Hematopoietic multipotent progenitor cell treated with erythropoietin and hydrocortisone succinate and interleukin-3 and kit ligand, for 17 days (in vitro differentiated cells): ENCODE results near the gene VPS26A.
A peak's percentile ranks its signal among the peaks of the same experiment; 100 is the strongest.
"Not testable (repeated sequence)": the region's sequence is repeated elsewhere in the genome, so short reads cannot be mapped to it uniquely, and the experiment has no call there.

Experiments
- DNase-seq: peaks from one replicate; pipeline ENCODE4 v3.0.0-alpha.2; 2015; ENCODE audit warnings: low spot score

VPS26A gene

GRCh38 chr10:69103784-69104183 is 20.2 kb upstream of the VPS26A start:
- DNase-seq: no peak

- no peak for DNase-seq
Measured at GRCh38 chr10:69104994-69105790, 18.8 kb upstream of the VPS26A start.

GRCh38 chr10:69107176-69107490 is 16.8 kb upstream of the VPS26A start:
- no peak for DNase-seq

- DNase-seq: no peak
Measured at GRCh38 chr10:69107699-69108098, 16.3 kb upstream of the VPS26A start.

GRCh38 chr10:69119896-69120295 is 4.1 kb upstream of the VPS26A start:
- no peak for DNase-seq

- no peak for DNase-seq
Measured at GRCh38 chr10:69123306-69123746, 652 bp upstream of the VPS26A start.

DNA sequence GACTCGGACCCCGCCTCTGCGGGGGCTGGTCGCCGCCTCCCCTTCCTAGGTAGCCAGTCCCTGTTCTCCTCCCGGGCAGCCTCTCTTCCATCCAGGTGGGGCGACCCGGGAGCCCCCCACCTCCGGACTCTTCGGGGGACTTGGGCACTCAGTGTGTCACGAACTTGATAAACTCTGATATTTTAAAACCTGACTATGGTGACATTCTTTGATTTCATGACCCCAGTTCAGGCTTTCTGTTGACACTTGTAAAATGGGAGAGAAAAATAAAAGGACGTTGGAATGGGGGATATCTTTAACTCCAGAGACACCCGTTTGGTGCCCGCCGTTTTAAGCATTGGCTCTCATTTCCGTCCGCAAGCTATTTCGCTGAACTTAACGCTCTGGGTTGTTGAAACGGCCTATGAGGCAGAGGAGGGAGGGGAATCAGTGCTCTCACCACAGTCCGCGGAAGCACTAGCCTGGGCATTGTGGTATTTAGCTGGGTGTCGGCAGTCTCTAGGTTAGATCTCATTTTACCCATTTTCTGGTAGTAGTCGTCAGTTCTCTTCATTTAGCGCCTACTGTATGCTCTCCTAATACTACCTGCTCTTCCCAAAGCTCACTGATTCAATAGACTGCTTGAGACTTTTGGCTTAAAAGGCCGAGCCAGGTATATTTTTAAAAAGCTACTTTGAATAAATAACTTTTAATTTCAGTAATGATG is 738 bp downstream of the VPS26A start:
- peak; percentile 71 for DNase-seq

- peak; percentile 60 for DNase-seq
Measured at GRCh38 chr10:69125554-69125953, 1.6 kb downstream of the VPS26A start.

DNA sequence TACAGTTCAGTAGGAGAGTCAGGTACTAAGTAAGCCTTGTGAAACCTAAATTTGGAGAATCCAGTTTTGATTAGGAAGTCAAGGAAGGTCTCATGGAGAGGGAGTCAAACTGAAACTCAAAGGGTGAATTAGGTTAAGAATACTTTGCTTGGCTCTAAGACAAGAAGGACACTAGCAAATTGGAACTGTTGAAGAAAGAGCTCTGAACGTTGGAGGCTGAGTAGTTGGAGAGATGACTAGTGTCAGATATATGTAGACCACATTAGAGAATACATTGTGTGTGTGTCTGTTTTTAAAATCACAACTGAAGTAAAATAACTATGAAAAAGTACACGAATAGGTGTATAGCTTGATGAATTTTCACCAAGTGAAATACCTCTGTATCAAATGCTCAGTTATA is 6.3 kb downstream of the VPS26A start:
- DNase-seq: no peak

- DNase-seq: no peak
Measured at GRCh38 chr10:69139961-69140360, 16.0 kb downstream of the VPS26A start.

DNA sequence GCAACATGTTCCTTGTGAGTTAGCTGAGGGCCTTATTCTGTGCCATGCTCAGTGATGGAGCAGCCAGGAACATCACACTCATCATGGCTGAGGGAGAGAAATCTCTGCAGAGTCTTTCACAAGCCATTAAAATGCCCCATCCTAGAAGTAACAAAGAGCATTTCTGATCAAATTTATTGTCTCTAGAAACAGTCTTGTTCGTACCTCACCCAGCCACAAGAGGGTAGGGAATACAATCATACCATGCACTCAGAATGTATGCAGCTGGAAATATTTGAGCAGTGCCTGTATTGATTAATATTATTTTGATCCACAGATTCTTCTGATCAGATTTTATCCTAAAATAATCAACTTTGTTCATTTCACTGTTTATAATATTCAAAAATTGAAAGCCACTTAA is 17.3 kb downstream of the VPS26A start:
- DNase-seq: no peak

GRCh38 chr10:69142074-69142473 is 18.1 kb downstream of the VPS26A start:
- DNase-seq: not testable (repeated sequence)

DNA sequence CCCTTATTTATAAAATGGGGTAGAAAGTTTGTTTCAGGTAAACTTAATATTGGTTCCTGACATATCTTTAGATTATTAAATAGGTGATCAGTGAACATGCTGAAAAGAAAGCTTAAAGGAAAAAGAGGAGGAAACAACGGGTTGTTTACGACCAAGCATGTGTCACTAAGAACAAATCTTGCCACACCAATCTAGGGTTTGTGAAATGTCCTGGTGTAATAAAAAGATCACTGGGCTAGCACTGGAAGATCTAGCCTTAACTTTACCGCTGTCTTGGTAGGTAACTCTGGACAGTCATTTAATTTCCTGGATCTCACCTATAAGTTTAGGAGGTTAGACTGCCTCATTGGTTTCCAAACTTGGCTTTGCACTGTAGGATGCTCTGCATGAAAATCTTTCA is 19.0 kb downstream of the VPS26A start:
- no peak for DNase-seq

DNA sequence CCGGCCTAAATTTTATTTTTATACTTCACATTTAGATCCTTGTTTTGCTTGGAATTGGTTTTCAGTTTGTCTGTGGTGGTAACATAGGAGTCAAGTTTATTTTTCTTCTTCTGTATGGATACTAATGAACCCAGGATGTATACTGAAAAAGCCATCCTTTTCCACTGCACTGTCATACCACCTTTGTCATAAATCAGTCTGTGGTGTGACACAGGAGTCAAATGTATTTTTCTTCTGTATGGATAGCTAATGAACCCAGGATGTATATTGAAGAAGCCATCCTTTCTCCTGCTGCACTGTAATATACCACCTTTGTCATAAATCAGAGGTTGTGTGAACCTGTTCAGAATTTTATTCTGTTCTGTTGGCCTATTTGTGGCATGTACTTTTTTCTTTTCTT is 21.4 kb downstream of the VPS26A start:
- DNase-seq: no peak

DNA sequence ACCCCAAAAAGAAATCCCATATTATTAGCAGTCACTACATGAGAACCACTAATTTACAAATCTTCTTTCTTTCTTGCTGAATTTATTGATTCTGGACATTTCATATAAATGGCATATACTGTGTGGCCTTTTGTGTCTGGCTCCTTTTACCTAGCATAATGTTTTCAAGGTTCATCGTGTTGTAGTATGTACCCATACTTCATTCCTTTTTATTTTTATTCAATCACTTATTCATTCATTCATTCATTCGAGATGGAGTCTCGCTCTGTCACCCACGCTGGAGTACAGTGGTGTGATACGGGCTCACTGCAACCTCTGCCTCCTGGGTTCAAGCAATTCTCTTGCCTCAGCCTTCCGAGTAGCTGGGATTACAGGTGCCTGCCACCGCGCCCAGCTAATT is 21.9 kb downstream of the VPS26A start:
- no peak for DNase-seq

GRCh38 chr10:69146759-69147158 is 22.8 kb downstream of the VPS26A start:
- DNase-seq: no peak

DNA sequence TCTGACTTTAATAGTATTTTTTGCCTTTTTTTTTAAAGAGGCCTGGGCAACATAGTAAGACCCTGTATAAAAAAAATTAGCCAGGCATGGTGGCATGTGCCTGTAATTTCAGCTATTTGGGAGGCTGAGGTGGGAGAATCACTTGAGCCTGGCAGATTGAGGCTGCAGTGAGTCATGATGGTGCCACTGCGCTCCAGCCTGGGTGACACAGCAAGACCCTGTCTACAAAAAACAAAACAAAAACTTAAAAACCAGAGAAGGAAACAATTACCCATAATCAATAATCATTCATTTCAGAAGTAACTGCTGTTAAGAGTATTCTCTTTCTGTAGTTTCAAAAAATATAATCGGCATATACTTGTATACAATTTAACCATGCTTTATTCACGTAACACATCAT is 28.0 kb downstream of the VPS26A start:
- peak; percentile 43 for DNase-seq

GRCh38 chr10:69153227-69153626 is 29.2 kb downstream of the VPS26A start:
- no peak for DNase-seq

GRCh38 chr10:69160809-69161241 is 36.8 kb downstream of the VPS26A start:
- DNase-seq: peak; percentile 51

DNA sequence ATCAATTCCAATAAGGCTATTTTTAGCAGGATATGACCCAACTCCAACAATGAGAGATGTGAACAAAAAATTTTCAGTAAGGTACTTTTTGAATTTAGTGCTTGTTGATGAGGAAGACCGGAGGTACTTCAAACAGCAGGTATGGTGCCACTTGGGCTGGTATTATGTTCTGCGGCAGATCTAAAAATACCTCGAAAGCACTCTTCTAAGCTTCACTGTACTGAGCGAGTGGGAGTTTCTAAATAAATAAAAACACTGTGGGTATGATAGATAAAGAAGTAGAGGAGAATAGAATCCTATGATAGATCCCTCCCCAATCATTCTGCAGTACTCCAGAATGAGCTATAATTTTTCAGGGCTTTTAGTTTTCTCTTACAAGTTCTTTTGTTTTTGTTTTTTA is 44.5 kb downstream of the VPS26A start:
- DNase-seq: no peak

GRCh38 chr10:69172241-69172982 is 48.4 kb downstream of the VPS26A start:
- no peak for DNase-seq

DNA sequence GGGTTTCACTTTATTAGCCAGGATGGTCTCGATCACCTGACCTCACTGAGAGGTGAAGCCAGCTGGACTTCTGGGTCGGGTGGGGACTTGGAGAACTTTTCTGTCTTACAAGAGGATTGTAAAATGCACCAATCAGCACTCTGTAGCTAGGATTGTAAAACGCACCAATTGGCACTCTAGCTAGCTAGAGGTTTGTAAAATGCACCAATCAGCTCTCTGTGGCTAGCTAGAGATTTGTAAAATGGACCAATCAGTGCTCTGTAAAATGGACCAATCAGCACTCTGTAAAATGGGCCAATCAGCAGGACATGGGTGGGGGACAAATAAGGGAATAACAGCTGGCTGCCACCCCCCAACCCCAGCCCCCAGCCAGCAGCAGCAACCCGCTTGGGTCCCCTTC is 51.3 kb downstream of the VPS26A start:
- DNase-seq: not testable (repeated sequence)

- DNase-seq: no peak
Measured at GRCh38 chr10:69176823-69177222, 52.8 kb downstream of the VPS26A start.
